BE2C (cell line): ENCODE data around the gene DENND1C.
"Not testable (repeated sequence)": the region's sequence is repeated elsewhere in the genome, so short reads cannot be mapped to it uniquely, and the experiment has no call there.

Source experiments
- DNase-seq: peaks from one replicate; pipeline ENCODE4 v3.0.0-alpha.2; 2020
- H3K27me3 ChIP-seq: fragments of 250-450 bp; sonication (Bioruptor Pico); 2 replicates; pipeline ENCODE4 v1.5.1; 2020; ENCODE audit warnings: mild to moderate bottlenecking
- H3K36me3 ChIP-seq: fragments of 250-450 bp; sonication (Bioruptor Pico); 2 replicates; pipeline ENCODE4 v1.5.1; 2020; ENCODE audit warnings: mild to moderate bottlenecking
- H3K4me1 ChIP-seq: fragments of 250-450 bp; sonication (Bioruptor Pico); 2 replicates; pipeline ENCODE4 v1.5.1; 2020
- H3K4me3 ChIP-seq: 2 replicates; pipeline ENCODE4 v1.5.1; 2011; ENCODE audit warnings: low read depth, low read length
- H3K9me3 ChIP-seq: fragments of 250-450 bp; sonication (Bioruptor Pico); 2 replicates; pipeline ENCODE4 v1.5.1; 2020
- TF ChIP-seq, protein P1 (sequence below): IDR thresholded peaks from 2 replicates; pipeline ENCODE4 v1.5.1; 2012; ENCODE audit warnings: mild to moderate bottlenecking, low read depth, low read length

Gene DENND1C

DNA sequence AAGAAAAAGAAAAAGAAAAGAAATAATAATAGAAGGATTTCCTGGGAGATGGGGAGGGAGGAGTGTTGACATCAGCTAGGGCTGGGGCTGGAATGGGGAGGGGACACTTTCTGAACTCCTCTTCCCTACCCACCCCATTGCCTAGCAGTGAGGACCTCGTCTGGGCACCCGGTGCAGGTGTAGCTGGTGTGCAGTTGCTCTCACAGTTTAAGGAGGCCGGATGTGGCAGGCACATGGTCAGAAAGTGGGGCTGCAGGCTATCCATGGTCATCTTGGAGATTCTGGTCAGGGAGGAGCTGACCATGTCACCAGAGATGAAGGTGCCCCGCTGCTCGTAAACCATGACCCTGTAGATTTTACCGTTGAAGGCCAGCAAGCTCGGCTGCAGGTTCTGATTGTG lies 29.0 kb upstream of the DENND1C start:
- DNase-seq = no peak
- Histone ChIP-seq H3K27me3 (no peaks in the 10 kb centered on the region), H3K9me3 (no peaks in the 10 kb centered on the region), H3K4me1 (no peaks in the 10 kb centered on the region), H3K36me3 (no peaks in the 10 kb centered on the region), H3K4me3 (no peak overlapping the region)
- TF ChIP-seq, protein P1, sequence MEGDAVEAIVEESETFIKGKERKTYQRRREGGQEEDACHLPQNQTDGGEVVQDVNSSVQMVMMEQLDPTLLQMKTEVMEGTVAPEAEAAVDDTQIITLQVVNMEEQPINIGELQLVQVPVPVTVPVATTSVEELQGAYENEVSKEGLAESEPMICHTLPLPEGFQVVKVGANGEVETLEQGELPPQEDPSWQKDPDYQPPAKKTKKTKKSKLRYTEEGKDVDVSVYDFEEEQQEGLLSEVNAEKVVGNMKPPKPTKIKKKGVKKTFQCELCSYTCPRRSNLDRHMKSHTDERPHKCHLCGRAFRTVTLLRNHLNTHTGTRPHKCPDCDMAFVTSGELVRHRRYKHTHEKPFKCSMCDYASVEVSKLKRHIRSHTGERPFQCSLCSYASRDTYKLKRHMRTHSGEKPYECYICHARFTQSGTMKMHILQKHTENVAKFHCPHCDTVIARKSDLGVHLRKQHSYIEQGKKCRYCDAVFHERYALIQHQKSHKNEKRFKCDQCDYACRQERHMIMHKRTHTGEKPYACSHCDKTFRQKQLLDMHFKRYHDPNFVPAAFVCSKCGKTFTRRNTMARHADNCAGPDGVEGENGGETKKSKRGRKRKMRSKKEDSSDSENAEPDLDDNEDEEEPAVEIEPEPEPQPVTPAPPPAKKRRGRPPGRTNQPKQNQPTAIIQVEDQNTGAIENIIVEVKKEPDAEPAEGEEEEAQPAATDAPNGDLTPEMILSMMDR = no peak

- H3K4me3 ChIP-seq = no peak overlapping the region
- H3K4me1 ChIP-seq = no peaks in the 10 kb centered on the region
- no peak for DNase-seq
- no peaks in the 10 kb centered on the region for H3K9me3 ChIP-seq
- TF ChIP-seq, protein P1 = no peak
- no peaks in the 10 kb centered on the region for H3K36me3 ChIP-seq
- H3K27me3 ChIP-seq = no peaks in the 10 kb centered on the region
Measured at GRCh38 chr19:6509118-6509971, 27.8 kb upstream of the DENND1C start.

- H3K9me3 ChIP-seq, H3K27me3 ChIP-seq, H3K36me3 ChIP-seq, DNase-seq, H3K4me3 ChIP-seq, H3K4me1 ChIP-seq: not testable (repeated sequence)
Measured at GRCh38 chr19:6508028-6508771, 26.6 kb upstream of the DENND1C start.

- no peak for DNase-seq
- Histone ChIP-seq H3K27me3 (peaks cover 9% of the 10 kb centered on the region), H3K4me3 (no peak overlapping the region), H3K9me3 (no peaks in the 10 kb centered on the region), H3K36me3 (no peaks in the 10 kb centered on the region), H3K4me1 (no peaks in the 10 kb centered on the region)
- TF ChIP-seq, protein P1 = no peak
Measured at GRCh38 chr19:6503407-6504201, 22.0 kb upstream of the DENND1C start.

DNA sequence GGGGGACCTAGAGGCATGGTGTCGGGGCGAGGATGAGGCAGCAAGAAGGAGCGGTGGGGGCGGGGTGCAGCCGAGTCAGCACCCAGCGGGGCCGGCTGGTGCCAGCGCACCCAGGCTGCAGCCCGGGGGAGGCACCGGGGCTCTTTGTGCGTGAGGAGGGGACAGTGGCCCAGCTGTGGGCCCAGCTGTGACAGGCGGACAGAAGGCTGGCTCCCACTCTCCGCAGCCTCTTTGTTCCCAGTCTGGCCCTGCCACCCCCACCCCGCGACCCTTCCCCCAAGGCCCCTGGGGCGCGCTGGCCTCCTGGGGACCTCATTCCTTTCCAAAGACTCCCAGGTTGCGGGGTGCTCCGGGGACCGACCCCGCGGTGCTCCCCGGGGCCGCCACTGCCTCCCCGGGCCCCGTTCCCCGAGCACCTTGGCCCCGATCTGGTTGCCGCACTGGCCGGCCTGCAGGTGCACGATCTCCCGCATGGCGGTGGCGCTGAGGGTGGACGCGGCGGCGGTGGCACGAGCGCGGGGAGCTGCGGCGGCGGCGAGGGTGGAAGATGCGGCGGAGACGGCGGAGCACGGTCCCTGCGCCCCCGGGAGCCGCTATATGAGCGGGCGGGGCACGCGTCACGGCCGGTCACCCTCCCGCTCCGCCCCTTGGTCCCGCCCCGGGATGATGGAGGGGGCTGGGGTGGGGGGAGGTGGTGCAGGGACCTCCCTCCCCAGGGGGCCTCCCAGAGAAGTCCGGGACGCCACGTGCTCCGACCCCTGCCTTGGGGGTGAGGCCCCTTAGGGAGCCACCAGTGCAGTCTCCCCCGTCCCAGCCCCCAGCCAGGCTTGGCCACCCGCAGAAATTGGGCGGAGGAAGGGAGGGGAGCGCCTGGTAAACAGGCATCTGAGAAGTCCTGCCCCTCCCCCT lies 20.4 kb upstream of the DENND1C start, which contains the start of gene TUBB4A:
Gene TUBB4A, minus strand, starts transcription at position 570 of the 909 bp plus-strand sequence. Its CDS starts 97 bp downstream, at position 473.
- Histone ChIP-seq H3K36me3 (no peaks in the 10 kb centered on the region), H3K9me3 (no peaks in the 10 kb centered on the region), H3K4me1 (no peaks in the 10 kb centered on the region), H3K4me3 (peak within 1 kb of the TSS; percentile 35), H3K27me3 (peaks cover 9% of the 10 kb centered on the region)
- DNase-seq = peak; percentile 29
- TF ChIP-seq, protein P1 = no peak
